ENCODE results near the gene PLP2.

PLP2 gene

DNA sequence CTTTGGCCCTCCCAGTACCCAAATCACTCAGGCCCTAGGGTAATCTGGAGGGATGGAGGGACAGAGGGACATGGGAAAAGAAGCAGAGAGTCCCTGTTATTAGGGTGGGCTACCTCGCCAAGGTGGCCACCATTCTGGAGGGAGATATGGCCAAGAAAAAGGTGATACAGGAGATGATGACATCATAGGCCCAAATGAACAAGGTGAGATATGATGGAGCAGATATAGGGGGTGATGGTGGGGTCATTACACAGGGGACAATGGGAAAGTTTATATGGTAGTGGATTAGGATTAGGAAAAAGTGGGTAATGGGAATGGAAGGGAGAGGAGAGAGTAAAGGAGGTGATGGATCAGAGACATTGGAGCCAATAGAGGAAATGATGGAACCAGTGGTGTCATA is 41.2 kb downstream of the PLP2 start:
- DNase-seq = no peak

DNA sequence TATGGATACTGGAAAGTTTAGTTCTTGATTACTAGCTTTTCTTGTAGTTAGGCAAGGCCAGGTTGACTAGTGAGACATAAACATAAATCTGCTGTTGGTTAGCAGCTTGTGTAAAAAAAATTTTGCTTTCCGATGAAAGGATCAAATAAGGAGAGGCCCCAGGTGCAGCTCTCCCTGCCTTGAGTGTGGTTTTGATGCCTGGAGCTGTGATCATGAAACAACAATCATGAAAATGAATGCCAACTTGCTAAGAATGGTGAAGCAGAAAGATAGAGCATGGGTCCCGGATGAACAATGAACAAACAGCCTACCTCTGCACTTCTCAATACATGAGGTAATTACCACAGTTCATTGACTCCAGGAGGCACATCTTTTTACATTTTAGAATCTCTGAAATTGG is 42.7 kb downstream of the PLP2 start:
- DNase-seq = no peak

DNA sequence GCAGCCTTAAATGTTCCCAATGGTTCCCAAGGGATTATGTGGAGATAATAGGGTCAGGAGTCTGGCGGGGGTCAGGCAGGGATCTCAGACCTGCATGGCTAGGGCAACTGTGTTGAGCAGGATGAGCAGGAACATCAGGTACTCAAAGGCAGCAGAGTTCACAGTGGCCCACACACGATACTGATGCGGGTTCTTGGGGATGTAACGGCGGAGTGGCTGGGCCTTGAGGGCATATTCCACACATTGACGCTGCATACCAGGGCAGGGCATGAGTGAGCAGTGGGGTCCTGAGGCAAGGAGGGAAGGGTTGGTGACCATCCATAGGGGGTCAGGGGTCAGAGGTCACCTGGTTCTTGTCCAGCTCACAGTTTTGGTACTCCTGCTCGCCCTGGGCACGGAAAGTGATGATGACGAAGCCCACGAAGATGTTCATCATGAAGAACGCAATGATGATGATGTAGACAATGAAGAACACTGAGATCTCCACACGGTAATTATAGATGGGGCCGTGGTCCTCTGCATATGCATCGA is 43.4 kb downstream of the PLP2 start:
- DNase-seq = no peak

DNA sequence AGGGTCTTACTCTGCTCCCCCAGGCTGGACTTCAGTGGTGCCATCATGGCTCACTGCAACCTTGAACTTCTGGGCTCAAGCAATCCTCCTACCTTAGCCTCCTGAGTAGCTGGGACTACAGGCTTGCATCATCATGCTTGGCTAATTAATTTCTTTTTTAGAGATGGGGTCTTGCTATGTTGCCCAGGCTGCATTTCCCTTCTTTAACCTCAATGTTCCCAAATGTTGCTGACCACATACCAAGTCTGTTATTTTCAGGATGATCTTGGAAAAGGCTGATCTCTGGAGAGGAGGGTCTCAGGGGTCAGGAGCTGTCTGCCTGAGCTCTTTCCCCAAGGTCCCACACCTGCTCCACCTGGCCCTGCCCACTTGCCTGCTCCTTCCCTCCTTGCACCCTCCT is 48.4 kb downstream of the PLP2 start:
- DNase-seq = no peak

DNA sequence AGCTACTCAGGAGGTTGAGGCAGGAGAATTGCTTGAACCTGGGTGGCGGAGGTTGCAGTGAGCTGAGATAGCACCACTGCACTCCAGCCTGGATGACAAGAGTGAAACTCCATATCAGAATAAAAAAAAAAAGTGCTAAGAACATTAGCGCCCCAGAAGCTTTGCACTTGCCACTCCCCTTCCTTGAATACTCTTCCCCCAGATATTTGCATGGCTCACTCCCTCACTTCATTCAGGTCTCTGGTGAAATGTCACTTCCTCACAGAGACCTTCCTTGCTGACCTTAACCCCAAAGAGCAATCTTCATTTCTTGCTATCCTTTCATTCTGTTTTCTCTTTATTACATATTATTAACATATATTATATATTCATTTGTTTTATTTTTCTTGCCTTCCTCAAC is 50.2 kb downstream of the PLP2 start:
- no peak for DNase-seq
